HUES64 (cell line): Measurements from ENCODE around the gene GSTM2.

Experiments used
- H3K27ac ChIP-seq: 2 replicates; pipeline ENCODE4 v1.7.0; 2013; ENCODE audit warnings: low read depth, low read length, inconsistent platforms
- H3K27me3 ChIP-seq: 2 replicates; pipeline ENCODE4 v1.6.1; 2013; ENCODE audit warnings: mild to moderate bottlenecking, low read length; ENCODE audit not compliant: insufficient read depth
- H3K36me3 ChIP-seq: 2 replicates; pipeline ENCODE4 v1.6.1; 2013; ENCODE audit warnings: mild to moderate bottlenecking, low read length; ENCODE audit not compliant: insufficient read depth
- H3K4me1 ChIP-seq: 2 replicates; pipeline ENCODE4 v1.6.1; 2013; ENCODE audit warnings: mild to moderate bottlenecking, low read length, moderate library complexity; ENCODE audit not compliant: insufficient read depth
- H3K4me3 ChIP-seq: 2 replicates; pipeline ENCODE4 v1.5.1; 2013; ENCODE audit warnings: mild to moderate bottlenecking, low read length, moderate library complexity
- H3K9ac ChIP-seq: 2 replicates; pipeline ENCODE4 v1.6.1; 2013; ENCODE audit warnings: mild to moderate bottlenecking, low read depth, low read length
- H3K9me3 ChIP-seq: 2 replicates; pipeline ENCODE4 v1.6.1; 2013; ENCODE audit warnings: low read depth, low read length; ENCODE audit not compliant: insufficient read depth
- WGBS: fragments of 150-250, 120-280 bp; methylation state at CpG from one replicate; pipeline ENCODE4 v1.1.7; 2013; ENCODE audit warnings: missing lambda C conversion rate; 5-methylcytosine and 5-hydroxymethylcytosine counted together

The GSTM2 gene

GRCh38 chr1:109721971-109722370, 54.1 kb downstream of the GSTM2 start:
- H3K27me3 ChIP-seq: no peaks in the 10 kb centered on the region
- H3K4me1 ChIP-seq: no peaks in the 10 kb centered on the region
- 95% methylated on average over 1 of the region's 1 CpG for WGBS
- H3K4me3 ChIP-seq: no peak overlapping the region
- H3K27ac ChIP-seq: no peak overlapping the region
- H3K36me3 ChIP-seq: no peaks in the 10 kb centered on the region
- H3K9ac ChIP-seq: no peak overlapping the region
- H3K9me3 ChIP-seq: 0 out of 2 replicates have a peak, but pooled peaks cover 8% of the 10 kb centered on the region

GRCh38 chr1:109722908-109723691, 55.2 kb downstream of the GSTM2 start:
- H3K4me1 ChIP-seq: no peaks in the 10 kb centered on the region
- 94% methylated on average over 5 of the region's 7 CpGs for WGBS
- 0 out of 2 replicates have a peak, but pooled peaks cover 13% of the 10 kb centered on the region for H3K9me3 ChIP-seq
- no peak overlapping the region for H3K9ac ChIP-seq
- H3K4me3 ChIP-seq: no peak overlapping the region
- no peak overlapping the region for H3K27ac ChIP-seq
- no peaks in the 10 kb centered on the region for H3K36me3 ChIP-seq
- H3K27me3 ChIP-seq: no peaks in the 10 kb centered on the region
